Measurements from ENCODE around the gene CFAP410.

GRCh38 chr21:44382536-44382935, 43.3 kb upstream of the CFAP410 start:
- TF ChIP-seq CTCF (IDR thresholded peaks at IDR 0.05): no peak
- TF ChIP-seq POLR2A (IDR thresholded peaks at IDR 0.05): no peak
